Skeletal muscle tissue (tissue), 4 donors: Measurements from ENCODE around the gene MICU2. TPM values are rescaled to one million over a fixed set of nuclear protein-coding genes. Genes with fewer than 3 reads are reported as not detected.

ENCODE experiments used
- H3K27ac ChIP-seq: one replicate; pipeline ENCODE4 v1.7.0; 2013; ENCODE audit warnings: mild to moderate bottlenecking, low read depth, low read length, inconsistent platforms
- H3K27me3 ChIP-seq, 3 donors: one replicate each; pipeline ENCODE4 v1.7.0; 2013; ENCODE audit warnings: low read length in 3 of 3; ENCODE audit not compliant: control insufficient read depth in 3 of 3, insufficient read depth in 3 of 3
- H3K36me3 ChIP-seq, 3 donors: one replicate each; pipeline ENCODE4 v1.7.0; 2013; ENCODE audit warnings: low read length in 3 of 3; ENCODE audit not compliant: control insufficient read depth in 3 of 3, insufficient read depth in 3 of 3
- H3K4me1 ChIP-seq, 3 donors: one replicate each; pipeline ENCODE4 v1.7.0; 2013; ENCODE audit warnings: low read length in 3 of 3, mild to moderate bottlenecking in 3 of 3; ENCODE audit not compliant: control insufficient read depth in 3 of 3, insufficient read depth in 3 of 3
- H3K4me3 ChIP-seq, 3 donors: one replicate each; pipeline ENCODE4 v1.7.0; 2013; ENCODE audit warnings: low read length in 3 of 3
- H3K9ac ChIP-seq, 3 donors: one replicate each; pipeline ENCODE4 v1.7.0; 2013; ENCODE audit warnings: low read length in 3 of 3, mild to moderate bottlenecking in 3 of 3, moderate library complexity in 2 of 3, low read depth in 1 of 3
- H3K9me3 ChIP-seq, 3 donors: one replicate each; pipeline ENCODE4 v1.7.0; 2013; ENCODE audit warnings: low read length in 3 of 3; ENCODE audit not compliant: control insufficient read depth in 3 of 3
- total RNA-seq: library from RNA; depleted of rRNA; stranded (reverse); fragments of >200 nt; gene quantifications from one replicate; pipeline ENCODE4 v1.2.3, GENCODE V29; 2014
- donor health status: Osteomylitis.

MICU2 gene
- total RNA-seq, 1 donor from 2014 or later = 34.4 TPM

GRCh38 chr13:21550918-21551317, 53.1 kb downstream of the MICU2 start:
- Histone ChIP-seq H3K36me3 (peaks cover 0 to 3% (median 0%) of the 10 kb centered on the region in 3 donors), H3K27ac (no peak overlapping the region), H3K27me3 (no peaks in the 10 kb centered on the region), H3K4me1 (no peaks in the 10 kb centered on the region), H3K9ac (no peak overlapping the region), H3K9me3 (no peaks in the 10 kb centered on the region), H3K4me3 (no peak overlapping the region)

- Histone ChIP-seq H3K9ac (no peak overlapping the region), H3K4me1 (no peaks in the 10 kb centered on the region), H3K27ac (no peak overlapping the region), H3K4me3 (no peak overlapping the region), H3K27me3 (no peaks in the 10 kb centered on the region), H3K9me3 (no peaks in the 10 kb centered on the region), H3K36me3 (peaks cover 0 to 3% (median 0%) of the 10 kb centered on the region in 3 donors)
These were observed 54.3 kb downstream of the MICU2 start for GRCh38 chr13:21549633-21550032.

- Histone ChIP-seq H3K4me3 (no peak overlapping the region), H3K9me3 (no peaks in the 10 kb centered on the region), H3K4me1 (no peaks in the 10 kb centered on the region), H3K9ac (no peak overlapping the region), H3K27me3 (no peaks in the 10 kb centered on the region), H3K27ac (no peak overlapping the region), H3K36me3 (peaks cover 0 to 3% (median 0%) of the 10 kb centered on the region in 3 donors)
These were observed 55.4 kb downstream of the MICU2 start for GRCh38 chr13:21548577-21548976.

GRCh38 chr13:21546372-21546771, 57.6 kb downstream of the MICU2 start:
- H3K4me3 ChIP-seq = no peak overlapping the region
- H3K36me3 ChIP-seq = peaks cover 0 to 3% (median 0%) of the 10 kb centered on the region in 3 donors
- no peak overlapping the region for H3K27ac ChIP-seq
- no peaks in the 10 kb centered on the region for H3K9me3 ChIP-seq
- no peaks in the 10 kb centered on the region for H3K27me3 ChIP-seq
- no peaks in the 10 kb centered on the region for H3K4me1 ChIP-seq
- no peak overlapping the region for H3K9ac ChIP-seq

GRCh38 chr13:21544515-21544914, 59.5 kb downstream of the MICU2 start:
- no peak overlapping the region for H3K4me3 ChIP-seq
- H3K4me1 ChIP-seq = no peaks in the 10 kb centered on the region
- no peak overlapping the region for H3K9ac ChIP-seq
- H3K36me3 ChIP-seq = peaks cover 0 to 3% (median 0%) of the 10 kb centered on the region in 3 donors
- H3K27ac ChIP-seq = no peak overlapping the region
- no peaks in the 10 kb centered on the region for H3K27me3 ChIP-seq
- H3K9me3 ChIP-seq = no peaks in the 10 kb centered on the region

- H3K9ac ChIP-seq = no peak overlapping the region
- no peak overlapping the region for H3K27ac ChIP-seq
- no peaks in the 10 kb centered on the region for H3K4me1 ChIP-seq
These were observed 61.4 kb downstream of the MICU2 start for GRCh38 chr13:21542563-21542962.

GRCh38 chr13:21541980-21542379, 62.0 kb downstream of the MICU2 start:
- H3K27me3 ChIP-seq = no peaks in the 10 kb centered on the region
- no peaks in the 10 kb centered on the region for H3K9me3 ChIP-seq
- H3K4me1 ChIP-seq = no peaks in the 10 kb centered on the region
- no peaks in the 10 kb centered on the region for H3K36me3 ChIP-seq
- no peak overlapping the region for H3K27ac ChIP-seq
- H3K4me3 ChIP-seq = no peak overlapping the region
- no peak overlapping the region for H3K9ac ChIP-seq

More at GRCh38 chr13:21542563-21542962, 61.4 kb downstream of the MICU2 start:
- no peaks in the 10 kb centered on the region for H3K27me3 ChIP-seq
- H3K4me3 ChIP-seq = no peak overlapping the region
- peaks cover 0 to under 1% (median 0%) of the 10 kb centered on the region in 3 donors for H3K36me3 ChIP-seq
- no peaks in the 10 kb centered on the region for H3K9me3 ChIP-seq

GRCh38 chr13:21541271-21541670, 62.7 kb downstream of the MICU2 start:
- H3K4me3 ChIP-seq = no peak overlapping the region
- no peak overlapping the region for H3K27ac ChIP-seq
- no peaks in the 10 kb centered on the region for H3K27me3 ChIP-seq
- H3K9me3 ChIP-seq = no peaks in the 10 kb centered on the region
- H3K36me3 ChIP-seq = no peaks in the 10 kb centered on the region
- H3K9ac ChIP-seq = no peak overlapping the region
- H3K4me1 ChIP-seq = no peaks in the 10 kb centered on the region

GRCh38 chr13:21539687-21540086, 64.3 kb downstream of the MICU2 start:
- H3K4me1 ChIP-seq = no peaks in the 10 kb centered on the region
- H3K4me3 ChIP-seq = no peak overlapping the region
- H3K27me3 ChIP-seq = no peaks in the 10 kb centered on the region
- H3K9me3 ChIP-seq = no peaks in the 10 kb centered on the region
- H3K27ac ChIP-seq = no peak overlapping the region
- H3K36me3 ChIP-seq = no peaks in the 10 kb centered on the region
- H3K9ac ChIP-seq = no peak overlapping the region

- H3K27me3 ChIP-seq = no peaks in the 10 kb centered on the region
- H3K36me3 ChIP-seq = no peaks in the 10 kb centered on the region
- no peaks in the 10 kb centered on the region for H3K9me3 ChIP-seq
- no peak overlapping the region for H3K4me3 ChIP-seq
- H3K4me1 ChIP-seq = no peaks in the 10 kb centered on the region
- H3K9ac ChIP-seq = no peak overlapping the region
- no peak overlapping the region for H3K27ac ChIP-seq
These were observed 65.2 kb downstream of the MICU2 start for GRCh38 chr13:21538753-21539152.

- no peaks in the 10 kb centered on the region for H3K9me3 ChIP-seq
- no peaks in the 10 kb centered on the region for H3K36me3 ChIP-seq
- H3K27ac ChIP-seq = no peak overlapping the region
- H3K27me3 ChIP-seq = no peaks in the 10 kb centered on the region
- no peak overlapping the region for H3K4me3 ChIP-seq
- H3K4me1 ChIP-seq = no peaks in the 10 kb centered on the region
- no peak overlapping the region for H3K9ac ChIP-seq
These were observed 65.7 kb downstream of the MICU2 start for GRCh38 chr13:21538280-21538679.
